Neuron (in vitro differentiated cells): ENCODE results near the gene PFN3.

ENCODE experiments used
- H2AFZ ChIP-seq: one replicate; pipeline ENCODE4 v1.6.1; 2013; ENCODE audit warnings: low read depth, mild to moderate bottlenecking, inconsistent platforms, low read length, moderate library complexity
- H3K27me3 ChIP-seq: one replicate; pipeline ENCODE4 v1.6.1; 2013; ENCODE audit warnings: low read length; ENCODE audit not compliant: insufficient read depth
- H3K36me3 ChIP-seq: one replicate; pipeline ENCODE4 v1.6.1; 2013; ENCODE audit warnings: low read length; ENCODE audit not compliant: insufficient read depth
- H3K4me1 ChIP-seq: one replicate; pipeline ENCODE4 v1.6.1; 2013; ENCODE audit warnings: low read length; ENCODE audit not compliant: insufficient read depth
- H3K4me3 ChIP-seq: 2 replicates; pipeline ENCODE4 v1.5.1; 2013; ENCODE audit warnings: mild to moderate bottlenecking, low read length, moderate library complexity
- H3K9me3 ChIP-seq: one replicate; pipeline ENCODE4 v1.6.1; 2013; ENCODE audit warnings: low read length

The PFN3 gene

DNA sequence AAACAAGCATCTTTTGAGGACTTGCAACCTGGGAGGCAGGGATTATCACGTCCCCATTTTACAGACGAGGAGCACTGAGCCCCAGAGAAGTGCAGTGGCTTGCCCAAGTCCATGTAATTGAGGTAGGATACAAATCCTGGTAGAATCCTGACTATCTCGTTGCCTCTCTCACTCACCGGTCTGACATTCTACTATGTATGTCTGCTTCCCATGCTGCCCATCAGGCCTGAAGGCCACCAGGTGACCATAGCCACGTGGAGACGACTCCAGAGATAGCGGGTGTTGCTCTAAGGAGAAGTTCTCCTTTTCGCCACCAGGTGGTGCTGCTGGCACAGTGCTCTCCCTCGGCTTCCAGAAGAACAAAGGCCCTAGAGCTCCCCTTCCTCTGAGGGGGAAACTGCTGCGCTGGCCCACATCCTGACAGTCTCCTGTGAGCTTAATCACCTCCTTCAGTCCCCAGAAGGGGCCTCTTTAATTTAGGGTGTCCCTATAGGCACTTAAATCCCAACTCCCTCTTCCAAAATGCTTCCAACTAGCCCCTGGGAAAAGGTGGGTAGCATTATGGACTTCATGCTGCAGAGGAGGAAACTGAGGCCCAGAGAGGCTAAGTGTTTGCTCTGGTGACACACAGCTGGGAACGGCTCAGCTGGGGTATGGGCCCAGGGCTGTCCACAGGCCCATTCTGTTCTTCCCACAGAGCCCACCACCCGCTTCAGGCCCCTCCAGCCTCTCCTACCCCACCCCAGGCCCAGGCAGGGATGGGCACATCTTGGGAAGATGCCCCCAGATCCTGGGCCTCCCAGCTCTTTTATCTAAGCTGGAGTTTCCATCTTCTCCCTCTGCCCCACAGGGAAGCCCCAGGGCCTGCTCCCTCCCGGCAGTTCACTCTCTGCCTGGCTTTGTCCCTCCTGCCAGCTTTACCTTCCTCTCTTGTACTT lies 9.8 kb downstream of the PFN3 start:
- H3K36me3 ChIP-seq, result no peaks in the 10 kb centered on the region
- peaks cover 5% of the 10 kb centered on the region for H3K4me1 ChIP-seq

DNA sequence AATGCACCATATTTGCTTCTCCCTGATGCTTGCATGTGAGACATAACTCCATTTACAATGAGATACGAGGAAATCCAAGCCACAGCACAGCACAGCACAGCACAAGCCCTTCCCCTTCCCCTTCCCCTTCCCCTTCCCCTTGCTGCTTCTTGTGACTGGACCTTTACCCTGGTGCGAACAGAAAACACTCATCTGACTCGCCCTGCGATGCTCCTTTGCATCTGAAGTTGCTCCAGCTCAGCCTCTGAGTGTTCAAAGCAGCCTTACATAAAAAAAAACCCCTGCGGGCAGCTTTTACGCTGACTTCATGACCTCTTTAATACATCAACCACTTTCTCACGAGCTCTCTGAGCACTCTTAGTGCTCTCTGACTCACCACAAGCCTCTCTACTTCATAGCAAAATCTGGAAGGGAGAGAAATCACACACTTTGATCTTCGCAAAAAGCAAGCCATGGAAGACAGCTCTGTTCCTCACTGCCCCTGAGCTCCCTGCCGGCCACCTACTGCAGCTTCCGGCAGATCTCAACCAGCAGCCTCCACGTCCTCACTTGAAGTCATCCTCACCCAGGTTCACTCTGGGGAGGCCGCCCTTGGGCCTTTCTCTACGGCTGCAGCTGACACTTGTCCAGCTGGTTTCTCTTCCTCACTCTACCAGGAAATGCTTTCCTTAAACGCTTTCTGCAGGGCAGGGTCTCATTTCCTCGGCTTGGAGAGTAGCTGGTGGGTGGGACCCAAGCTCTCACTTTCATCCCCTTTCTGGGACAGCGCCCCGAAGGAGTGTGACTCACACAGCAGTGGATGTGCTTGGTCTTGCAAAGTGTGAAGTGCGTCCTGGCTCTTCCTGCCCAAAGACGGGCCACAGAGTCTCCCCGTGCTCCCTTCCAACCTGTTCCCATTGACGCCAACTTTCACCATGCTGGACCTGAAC lies 11.0 kb downstream of the PFN3 start:
- H3K4me1 ChIP-seq, result peaks cover 5% of the 10 kb centered on the region
- H3K36me3 ChIP-seq, result no peaks in the 10 kb centered on the region
- H3K27me3 ChIP-seq, result peaks cover 31% of the 10 kb centered on the region
- no peak overlapping the region for H3K4me3 ChIP-seq
- no peaks in the 10 kb centered on the region for H3K9me3 ChIP-seq
- no peak overlapping the region for H2AFZ ChIP-seq

More for the DNA sequence above, 9.8 kb downstream of the PFN3 start:
- Histone ChIP-seq H3K9me3 (no peaks in the 10 kb centered on the region), H3K27me3 (peaks cover 27% of the 10 kb centered on the region), H2AFZ (no peak overlapping the region), H3K4me3 (no peak overlapping the region)

DNA sequence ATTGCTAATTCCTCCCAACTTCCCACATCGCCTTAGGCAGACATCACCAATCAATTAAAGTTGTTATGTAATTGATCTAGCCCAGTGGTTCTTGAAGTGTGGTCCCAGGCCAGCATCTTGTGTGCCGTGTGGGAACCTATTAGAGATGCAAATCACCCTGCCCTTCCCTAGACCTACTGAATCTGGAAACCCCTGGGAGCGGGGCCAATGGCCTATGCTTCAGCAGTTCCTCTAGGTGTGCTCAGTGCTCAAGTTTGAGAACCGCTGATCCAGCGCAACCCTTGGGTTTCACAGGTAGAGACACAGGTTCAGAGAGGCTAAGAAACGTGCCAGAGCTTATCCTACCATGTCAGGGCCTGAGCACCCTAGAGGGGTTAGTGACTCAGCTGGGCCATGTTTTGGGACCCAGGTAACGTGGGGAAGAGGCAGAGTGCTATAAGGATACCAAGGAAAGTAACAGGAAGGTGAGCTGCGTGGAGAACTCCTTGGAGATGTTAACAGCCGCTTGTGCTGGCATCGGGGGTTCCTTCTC lies 11.9 kb downstream of the PFN3 start:
- Histone ChIP-seq H3K9me3 (no peaks in the 10 kb centered on the region), H3K27me3 (peaks cover 33% of the 10 kb centered on the region), H2AFZ (no peak overlapping the region), H3K4me3 (no peak overlapping the region), H3K36me3 (no peaks in the 10 kb centered on the region), H3K4me1 (peaks cover 5% of the 10 kb centered on the region)

DNA sequence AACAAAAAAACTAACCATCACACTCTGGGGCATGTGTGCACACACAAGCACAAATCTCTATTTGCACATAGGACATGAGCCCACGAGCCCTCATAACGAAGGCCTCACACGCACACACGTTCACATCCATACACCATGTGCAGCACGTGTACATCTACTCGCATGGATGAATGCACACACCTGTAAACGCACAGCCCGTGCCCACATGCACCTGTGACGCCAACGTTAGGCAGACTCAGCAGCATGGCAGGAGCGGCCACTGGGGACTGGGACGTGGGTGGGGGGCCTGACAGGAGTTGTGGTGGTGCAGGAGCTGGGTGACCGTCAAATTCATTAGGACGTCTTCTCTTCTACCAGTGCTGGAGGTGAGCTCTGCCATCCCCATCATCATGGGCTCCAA lies 13.1 kb downstream of the PFN3 start:
- Histone ChIP-seq H3K9me3 (no peaks in the 10 kb centered on the region), H3K4me3 (no peak overlapping the region), H3K4me1 (peaks cover 5% of the 10 kb centered on the region), H3K27me3 (peaks cover 41% of the 10 kb centered on the region), H2AFZ (no peak overlapping the region), H3K36me3 (no peaks in the 10 kb centered on the region)

DNA sequence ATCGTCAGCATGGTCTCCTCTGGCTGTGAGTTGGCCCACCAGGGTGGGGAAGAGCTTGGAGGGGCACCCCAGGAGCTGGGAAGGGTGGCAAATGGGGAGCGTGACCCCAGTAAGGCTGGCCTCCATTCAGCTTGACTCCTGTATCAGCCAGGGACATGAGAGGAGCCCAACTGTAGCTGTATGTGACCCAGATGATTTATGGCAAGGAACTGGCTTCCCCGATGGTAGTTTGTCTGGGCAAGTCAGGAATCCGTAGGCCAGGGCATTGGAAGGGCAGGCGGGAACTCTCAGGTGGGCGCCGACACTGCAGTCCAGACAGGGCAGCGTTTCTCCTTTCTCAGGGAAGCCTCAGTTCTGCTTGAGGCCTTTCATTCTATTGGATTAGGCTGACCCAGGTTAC lies 13.9 kb downstream of the PFN3 start:
- Histone ChIP-seq H3K4me1 (peaks cover 5% of the 10 kb centered on the region), H3K9me3 (no peaks in the 10 kb centered on the region), H3K4me3 (no peak overlapping the region), H3K27me3 (peaks cover 42% of the 10 kb centered on the region), H2AFZ (no peak overlapping the region), H3K36me3 (no peaks in the 10 kb centered on the region)

DNA sequence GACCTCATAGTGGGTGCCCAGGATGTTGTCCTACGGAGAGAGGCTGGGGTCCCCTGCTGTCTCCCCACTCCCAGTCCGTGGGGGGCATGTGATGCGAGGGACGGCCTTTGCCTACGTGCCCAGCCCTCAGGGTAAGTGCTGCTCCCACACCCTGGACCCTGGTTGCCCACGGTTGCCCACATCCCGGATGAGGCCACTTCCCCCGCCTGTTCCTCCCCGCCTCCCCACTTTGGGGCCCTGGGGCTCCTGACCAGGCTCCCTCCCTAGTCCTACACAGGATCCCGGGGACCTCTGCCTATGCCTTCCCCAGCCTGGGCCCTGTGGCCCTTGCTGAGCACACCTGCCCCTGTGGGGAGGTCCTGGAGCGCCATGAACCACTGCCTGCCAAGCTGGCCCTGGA lies 14.7 kb downstream of the PFN3 start:
- Histone ChIP-seq H3K36me3 (no peaks in the 10 kb centered on the region), H3K4me1 (peaks cover 4% of the 10 kb centered on the region), H2AFZ (no peak overlapping the region), H3K4me3 (no peak overlapping the region), H3K27me3 (peaks cover 42% of the 10 kb centered on the region), H3K9me3 (no peaks in the 10 kb centered on the region)

DNA sequence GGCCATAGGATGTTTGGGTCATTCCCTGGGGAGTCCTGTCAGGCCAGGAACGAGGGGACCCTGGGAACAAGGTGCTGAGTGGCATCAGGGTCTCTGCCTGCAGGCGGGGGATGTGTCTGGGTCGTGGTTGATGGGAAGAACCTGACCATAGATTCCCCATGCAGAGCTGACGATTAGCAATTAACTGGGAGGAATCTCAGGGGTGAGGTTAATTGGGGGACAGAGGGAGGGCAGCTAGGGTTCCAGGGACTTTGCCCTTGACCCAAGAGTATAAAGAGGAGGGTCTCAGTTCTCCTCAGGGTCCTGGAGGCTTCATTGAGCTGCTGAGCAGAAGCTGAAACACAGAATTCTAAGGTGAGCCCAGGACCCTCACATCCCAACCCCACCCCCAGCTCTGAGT lies 16.3 kb downstream of the PFN3 start, which contains the start of gene SLC34A1:
SLC34A1 (plus strand) TSS at position 301 of the 400 bp plus-strand sequence. CDS start 1,308 bp downstream, outside the sequence.
- no peaks in the 10 kb centered on the region for H3K4me1 ChIP-seq
- H3K36me3 ChIP-seq, result no peaks in the 10 kb centered on the region
- H3K27me3 ChIP-seq, result peaks cover 42% of the 10 kb centered on the region
- no peaks in the 10 kb centered on the region for H3K9me3 ChIP-seq
- H2AFZ ChIP-seq, result no peak within 1 kb of the TSS
- H3K4me3 ChIP-seq, result no peak within 1 kb of the TSS

DNA sequence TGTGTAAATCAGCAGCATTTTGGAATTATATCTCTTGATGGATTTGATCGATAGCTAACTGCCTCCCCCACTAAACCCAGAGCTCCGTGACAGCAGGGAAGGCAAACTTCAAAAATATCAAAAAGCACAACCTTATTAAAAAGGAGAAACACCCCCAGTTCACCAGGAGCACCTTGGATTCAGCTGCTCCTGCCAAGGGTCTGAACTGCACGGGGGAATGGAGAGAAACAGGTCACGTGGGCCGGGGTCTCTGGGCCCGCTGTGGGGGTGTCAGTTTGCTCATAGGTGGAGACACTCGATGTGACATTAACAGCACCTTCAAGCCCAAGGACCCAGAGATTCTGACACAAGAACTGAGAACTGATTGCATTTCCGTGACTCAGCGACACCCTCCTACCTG lies 17.3 kb downstream of the PFN3 start:
- H3K4me1 ChIP-seq, result no peaks in the 10 kb centered on the region
- H3K9me3 ChIP-seq, result no peaks in the 10 kb centered on the region
- H3K36me3 ChIP-seq, result no peaks in the 10 kb centered on the region
- H3K27me3 ChIP-seq, result peaks cover 34% of the 10 kb centered on the region
- no peak overlapping the region for H3K4me3 ChIP-seq
- no peak overlapping the region for H2AFZ ChIP-seq

DNA sequence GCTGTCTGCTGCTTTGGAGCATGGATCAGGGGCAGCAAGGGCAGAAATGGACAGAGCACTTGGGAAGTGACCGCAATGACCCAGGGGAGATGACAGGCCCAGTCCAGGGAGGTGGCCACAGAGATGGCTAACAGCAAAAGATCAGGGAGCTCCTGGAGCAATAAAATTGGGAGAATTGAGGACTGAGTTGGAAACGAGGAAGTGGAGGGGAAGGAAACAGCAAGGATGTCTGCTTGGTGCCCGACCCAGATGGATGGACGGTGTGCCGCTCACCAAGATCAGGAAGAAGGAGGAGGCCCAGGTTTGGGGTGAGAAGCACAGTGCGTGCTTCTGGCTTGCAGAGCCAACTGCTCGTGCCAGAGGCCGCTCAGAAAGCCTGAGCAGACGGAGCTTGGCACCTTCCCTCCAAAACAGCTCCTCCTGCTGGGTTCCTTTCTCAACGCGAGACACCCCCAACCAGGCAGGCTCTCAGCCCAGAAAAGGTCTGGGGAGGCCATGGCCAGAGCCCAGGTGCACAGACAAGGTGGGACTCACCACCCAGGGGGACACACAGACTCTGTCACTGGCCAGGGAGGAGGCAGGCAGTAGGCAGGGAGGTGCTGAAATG lies 17.9 kb downstream of the PFN3 start:
- H3K4me3 ChIP-seq, result no peak overlapping the region
- H3K4me1 ChIP-seq, result no peaks in the 10 kb centered on the region
- no peak overlapping the region for H2AFZ ChIP-seq
- no peaks in the 10 kb centered on the region for H3K9me3 ChIP-seq
- no peaks in the 10 kb centered on the region for H3K36me3 ChIP-seq
- peaks cover 33% of the 10 kb centered on the region for H3K27me3 ChIP-seq

DNA sequence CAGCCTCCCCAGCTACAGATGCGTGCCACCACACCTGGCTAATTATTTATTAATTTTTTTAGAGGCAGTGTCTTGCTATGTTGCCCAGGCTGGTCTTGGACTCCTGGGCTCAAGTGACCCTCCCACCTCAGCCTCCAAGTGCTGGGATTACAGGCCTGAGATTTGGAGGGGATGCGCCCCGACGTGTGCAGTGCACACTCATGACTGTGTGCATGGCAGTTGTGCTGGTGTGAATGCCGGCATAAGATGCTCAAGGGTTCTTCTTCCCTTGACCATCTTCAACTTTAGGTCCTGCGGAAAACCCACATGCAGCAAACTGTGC lies 19.7 kb downstream of the PFN3 start:
- peaks cover 24% of the 10 kb centered on the region for H3K27me3 ChIP-seq
- no peaks in the 10 kb centered on the region for H3K36me3 ChIP-seq
- no peaks in the 10 kb centered on the region for H3K9me3 ChIP-seq
- no peaks in the 10 kb centered on the region for H3K4me1 ChIP-seq
- no peak overlapping the region for H2AFZ ChIP-seq
- no peak overlapping the region for H3K4me3 ChIP-seq

DNA sequence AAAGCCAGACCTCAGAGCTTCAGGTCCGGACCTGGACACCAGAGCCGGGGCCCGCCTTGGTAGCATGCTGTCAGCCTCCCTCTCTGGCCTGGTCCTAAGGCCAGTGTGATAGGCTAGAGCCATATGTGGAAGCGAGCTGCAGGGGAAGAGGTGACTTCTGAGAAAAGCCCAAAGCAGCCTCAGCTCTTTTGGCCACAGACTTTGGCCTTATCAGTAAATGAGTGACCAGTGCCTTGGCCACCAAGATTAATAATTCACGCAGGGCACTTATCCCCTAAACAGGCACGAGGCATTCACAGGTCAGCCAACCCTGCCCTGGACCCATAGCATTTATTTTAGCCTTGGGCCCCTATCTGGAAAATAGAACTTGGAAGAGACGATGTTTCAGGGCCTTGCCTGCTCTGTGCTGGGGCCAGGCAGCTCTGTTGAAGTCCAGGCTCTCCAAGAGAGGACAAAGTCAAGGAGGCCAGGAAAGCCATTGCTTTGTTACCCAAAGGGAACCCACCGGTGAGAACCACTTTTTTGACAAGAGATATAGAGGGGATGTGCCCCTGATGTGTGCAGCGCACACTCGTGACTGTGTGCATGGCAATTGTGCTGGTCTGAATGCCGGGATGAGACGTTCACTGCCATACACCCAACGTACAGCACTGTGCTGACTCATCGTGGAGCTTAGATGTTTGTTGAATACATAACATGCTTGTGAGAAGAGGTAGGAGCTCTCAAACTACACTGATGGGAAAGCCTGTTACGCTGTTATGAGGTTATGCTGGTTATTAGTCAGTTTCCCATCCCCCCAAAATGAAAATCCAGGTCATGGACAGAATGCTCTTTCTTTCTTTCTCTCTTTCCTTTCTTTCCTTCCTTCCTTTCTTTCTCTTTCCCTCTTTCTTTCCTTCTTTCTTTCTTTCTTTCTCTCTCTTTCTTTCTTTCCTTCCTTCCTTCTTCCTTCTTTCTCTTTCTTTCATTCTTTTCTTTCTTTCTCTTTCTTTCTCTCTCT lies 21.3 kb downstream of the PFN3 start:
- Histone ChIP-seq H3K36me3 (no peaks in the 10 kb centered on the region), H3K9me3 (no peaks in the 10 kb centered on the region), H3K27me3 (peaks cover 18% of the 10 kb centered on the region), H2AFZ (no peak overlapping the region), H3K4me3 (no peak overlapping the region), H3K4me1 (no peaks in the 10 kb centered on the region)
